GM12878 (cell line): ENCODE measurements around the gene FGD4. TPM values are rescaled to one million over a fixed set of nuclear protein-coding genes. Genes with fewer than 3 reads are reported as not detected.

Source experiments
- ATAC-seq: fragments of 200-7000 bp; cut with Tn5 transposase; 3 replicates; pipeline ENCODE4 v1.9.1; 2020; ENCODE audit warnings: mild to moderate bottlenecking, moderate library complexity
- BruUV-seq: library from RNA; stranded (reverse); fragments of 400-500 nt; replicated peaks from 2 replicates; lab custom pipeline; 2021; lab: Mats Ljungman, UMichigan
- CTCF ChIA-PET: fragments of 300-600 bp; sonication (Branson Sonifier 250); formaldehyde crosslinking; extraction: SDS; loops from one replicate; lab custom pipeline; 2021; ENCODE audit warnings: inconsistent platforms; lab: Yijun Ruan, JAX
- POLR2A ChIA-PET: fragments of 350-600 bp; formaldehyde crosslinking; extraction: SDS; loops from one replicate; lab custom pipeline; 2021; ENCODE audit warnings: inconsistent platforms; lab: Charles Lee
- RAD21 ChIA-PET: fragments of 300-600 bp; sonication (Branson Sonifier 250); formaldehyde crosslinking; loops from one replicate; lab custom pipeline; 2023; ENCODE audit warnings: antibody characterized with exemption; ENCODE audit not compliant: unreplicated experiment; lab: Charles Lee
- SMC1A ChIA-PET: fragments of 300-600 bp; sonication (Branson Sonifier 250); formaldehyde crosslinking; loops from one replicate; lab custom pipeline; 2023; ENCODE audit not compliant: unreplicated experiment, uncharacterized antibody; lab: Charles Lee
- DNase-seq: peaks from one replicate; pipeline ENCODE4 v3.0.0-alpha.2; 2011; ENCODE audit warnings: low read depth, low spot score
- FAIRE-seq: peaks from 3 replicates; lab custom pipeline; 2011; peaks lifted over from hg19 to GRCh38; lab: Jason Lieb, UNC
- H2AFZ ChIP-seq: 2 replicates; pipeline ENCODE4 v1.6.0; 2011; ENCODE audit warnings: low read depth, low read length, control low read depth; ENCODE audit not compliant: control insufficient read depth
- H3K27ac ChIP-seq: 2 replicates; pipeline ENCODE4 v1.5.1; 2011; ENCODE audit warnings: control low read depth; ENCODE audit not compliant: control insufficient read depth, insufficient read depth
- H3K27me3 ChIP-seq, 2 experiments: replicated peaks in 1 of 2; 2 replicates each; pipeline versions ENCODE4 v1.6.0 to v1.6.1; 2011; ENCODE audit warnings: low read length in 1 of 2; ENCODE audit not compliant: control insufficient read depth in 2 of 2, insufficient read depth in 2 of 2
- H3K36me3 ChIP-seq, 2 experiments: 2 replicates each; pipeline ENCODE4 v1.5.1; 2011; ENCODE audit warnings: low read length in 1 of 2; ENCODE audit not compliant: control insufficient read depth in 2 of 2, insufficient read depth in 2 of 2
- H3K4me1 ChIP-seq: 2 replicates; pipeline ENCODE4 v1.6.1; 2011; ENCODE audit warnings: mild to moderate bottlenecking, low read length, moderate library complexity, mixed read lengths; ENCODE audit not compliant: control insufficient read depth, insufficient read depth
- H3K4me2 ChIP-seq: 2 replicates; pipeline ENCODE4 v1.6.0; 2011; ENCODE audit warnings: control low read depth; ENCODE audit not compliant: control insufficient read depth, insufficient read depth
- H3K4me3 ChIP-seq: fragments of 200-600 bp; sonication (generic); 2 replicates; pipeline ENCODE4 v1.5.1; 2016
- H3K79me2 ChIP-seq: 2 replicates; pipeline ENCODE4 v1.6.0; 2011; ENCODE audit warnings: low read length; ENCODE audit not compliant: control insufficient read depth, insufficient read depth
- H3K9ac ChIP-seq: 2 replicates; pipeline ENCODE4 v1.8.0; 2011; ENCODE audit warnings: low read length, control low read depth, mixed read lengths; ENCODE audit not compliant: control insufficient read depth, insufficient read depth
- H3K9me3 ChIP-seq: replicated peaks from 3 replicates; pipeline ENCODE4 v1.5.1; 2011; ENCODE audit warnings: mild to moderate bottlenecking, low read length; ENCODE audit not compliant: control insufficient read depth, insufficient read depth
- H4K20me1 ChIP-seq: 2 replicates; pipeline ENCODE4 v1.6.0; 2011; ENCODE audit not compliant: control insufficient read depth, insufficient read depth
- ASH2L ChIP-seq: fragments of 300-600, 200-600 bp; sonication (generic); IDR thresholded peaks from 2 replicates; pipeline ENCODE4 v1.6.1; 2017; ENCODE audit warnings: low read depth, mild to moderate bottlenecking, borderline replicate concordance
- ATF7 ChIP-seq: fragments of 450-650 bp; IDR thresholded peaks from 2 replicates; pipeline ENCODE4 v1.6.1; 2016; ENCODE audit warnings: low read depth, mild to moderate bottlenecking
- BACH1 ChIP-seq: fragments of 450-650 bp; IDR thresholded peaks from 2 replicates; pipeline ENCODE4 v1.6.1; 2017; ENCODE audit warnings: mild to moderate bottlenecking, borderline replicate concordance
- BMI1 ChIP-seq: fragments of 450-650 bp; IDR thresholded peaks from 2 replicates; pipeline ENCODE4 v1.6.1; 2016; ENCODE audit warnings: mild to moderate bottlenecking, moderate library complexity, borderline replicate concordance
- CREM ChIP-seq: IDR thresholded peaks from 2 replicates; pipeline ENCODE4 v1.6.1; 2014; ENCODE audit warnings: antibody characterized with exemption, low read depth
- DPF2 ChIP-seq: fragments of 450-650 bp; IDR thresholded peaks from 2 replicates; pipeline ENCODE4 v1.6.1; 2017; ENCODE audit warnings: mild to moderate bottlenecking
- FOXK2 ChIP-seq: fragments of 450-650 bp; IDR thresholded peaks from 2 replicates; pipeline ENCODE4 v1.6.1; 2017; ENCODE audit warnings: mild to moderate bottlenecking, moderate library complexity
- HCFC1 ChIP-seq: fragments of 150-350 bp; IDR thresholded peaks from 2 replicates; pipeline ENCODE4 v1.6.1; 2014; ENCODE audit warnings: low read length
- HDAC2 ChIP-seq: fragments of 200-600 bp; sonication (generic); IDR thresholded peaks from 2 replicates; pipeline ENCODE4 v1.6.1; 2017
- KAT2A ChIP-seq: conservative IDR thresholded peaks from 2 replicates; pipeline ENCODE4 v1.6.1; 2011; ENCODE audit warnings: low read depth, low read length; ENCODE audit not compliant: control insufficient read depth
- LARP7 ChIP-seq: fragments of 450-650 bp; IDR thresholded peaks from 2 replicates; pipeline ENCODE4 v1.6.1; 2017; ENCODE audit warnings: mild to moderate bottlenecking
- POLR2AphosphoS2 ChIP-seq: IDR thresholded peaks from 2 replicates; pipeline ENCODE4 v1.6.1; 2011; ENCODE audit warnings: low read depth, mild to moderate bottlenecking, low read length, improper control_type of control experiment, moderate library complexity
- RFX5 ChIP-seq: IDR thresholded peaks from 2 replicates; pipeline ENCODE4 v1.6.1; 2011; ENCODE audit warnings: low read depth, low read length, improper control_type of control experiment
- SP1 ChIP-seq: IDR thresholded peaks from one replicate; pipeline ENCODE4 v1.6.1; 2011; ENCODE audit warnings: low read depth, low read length
- SREBF2 ChIP-seq: IDR thresholded peaks from 2 replicates; pipeline ENCODE4 v1.6.1; 2012; ENCODE audit warnings: mild to moderate bottlenecking, low read length
- TCF3 ChIP-seq: IDR thresholded peaks from 2 replicates; pipeline ENCODE4 v1.6.1; 2012; ENCODE audit warnings: low read depth, mild to moderate bottlenecking, low read length, borderline replicate concordance; ENCODE audit not compliant: insufficient read depth
- WRNIP1 ChIP-seq: IDR thresholded peaks from 2 replicates; pipeline ENCODE4 v1.6.1; 2011; ENCODE audit warnings: low read depth, low read length, improper control_type of control experiment, borderline replicate concordance
- YY1 ChIP-seq: IDR thresholded peaks from 2 replicates; pipeline ENCODE4 v1.6.1; 2011; ENCODE audit warnings: low read depth, mild to moderate bottlenecking, low read length
- ZNF274 ChIP-seq: IDR thresholded peaks from one replicate; pipeline ENCODE4 v1.8.0; 2011; ENCODE audit not compliant: insufficient read length, insufficient read depth
- WGBS: methylation state at CpG from one replicate; pipeline ENCODE4 v1.1.6; 2016; ENCODE audit warnings: low lambda C conversion rate; ENCODE audit not compliant: insufficient replicate concordance, insufficient coverage; ENCODE audit errors: missing lambda C conversion rate; 5-methylcytosine and 5-hydroxymethylcytosine counted together
- in situ Hi-C: fragments of 300-500 bp; cut with MboI; formaldehyde crosslinking; loops from 9 replicates; pipeline ENCODE4 v1.14.3; 2018; ENCODE audit warnings: mixed read lengths
- intact Hi-C: fragments of 100-400 bp; cut with micrococcal nuclease; formaldehyde crosslinking; loops from one replicate; pipeline ENCODE4 v1.14.2; 2022; ENCODE audit not compliant: unreplicated experiment
- polyA plus RNA-seq, 11 experiments: library from polyadenylated mRNA; depleted of rRNA in 4 of 11; unstranded in 6 of 11; stranded (reverse) in 5 of 11; fragments of >200 nt; fragmentation: Nextera tagmentation in 4 of 11; fragmentation: Illumina TruSeq in 1 of 11; extraction: Ambion mirVana in 4 of 11; extraction: Trizol in 1 of 11; gene quantifications; 1 replicate in 1 of 11; 2 replicates in 10 of 11; pipeline versions ENCODE4 v1.2.1 to v1.2.3, GENCODE V29; 2011 to 2016; ENCODE audit warnings: inconsistent platforms in 2 of 11, missing spikeins in 2 of 11, low read depth in 1 of 11
- total RNA-seq, 4 experiments: library from RNA; depleted of rRNA in 3 of 4; stranded (reverse); fragments of >200 nt in 3 of 4; fragmentation: Illumina TruSeq in 1 of 4; extraction: Trizol in 1 of 4; gene quantifications; 2 replicates each; pipeline versions ENCODE4 v1.2.1 to v1.2.3, GENCODE V29; 2013 to 2021
- TF ChIP-seq, protein P1 (sequence below): IDR thresholded peaks from 2 replicates; pipeline ENCODE4 v1.6.1; 2012; ENCODE audit warnings: low read depth, low read length, improper control_type of control experiment
- TF ChIP-seq, protein P2 (sequence below): IDR thresholded peaks from 2 replicates; pipeline ENCODE4 v1.6.1; 2012; ENCODE audit warnings: low read depth, low read length, improper control_type of control experiment
- TF ChIP-seq, protein P3 (sequence below): fragments of 450-650 bp; IDR thresholded peaks from 2 replicates; pipeline ENCODE4 v1.6.1; 2017; ENCODE audit warnings: mild to moderate bottlenecking, low read depth, inconsistent platforms; ENCODE audit not compliant: poor library complexity, severe bottlenecking

Gene FGD4
- total and polyA plus RNA-seq, 10 of the 15 experiments (the other 5 are each of a cell fraction or from before 2014, with no cell fraction given): 0.01 to 0.18 (median 0.08) TPM; not detected in 3

DNA sequence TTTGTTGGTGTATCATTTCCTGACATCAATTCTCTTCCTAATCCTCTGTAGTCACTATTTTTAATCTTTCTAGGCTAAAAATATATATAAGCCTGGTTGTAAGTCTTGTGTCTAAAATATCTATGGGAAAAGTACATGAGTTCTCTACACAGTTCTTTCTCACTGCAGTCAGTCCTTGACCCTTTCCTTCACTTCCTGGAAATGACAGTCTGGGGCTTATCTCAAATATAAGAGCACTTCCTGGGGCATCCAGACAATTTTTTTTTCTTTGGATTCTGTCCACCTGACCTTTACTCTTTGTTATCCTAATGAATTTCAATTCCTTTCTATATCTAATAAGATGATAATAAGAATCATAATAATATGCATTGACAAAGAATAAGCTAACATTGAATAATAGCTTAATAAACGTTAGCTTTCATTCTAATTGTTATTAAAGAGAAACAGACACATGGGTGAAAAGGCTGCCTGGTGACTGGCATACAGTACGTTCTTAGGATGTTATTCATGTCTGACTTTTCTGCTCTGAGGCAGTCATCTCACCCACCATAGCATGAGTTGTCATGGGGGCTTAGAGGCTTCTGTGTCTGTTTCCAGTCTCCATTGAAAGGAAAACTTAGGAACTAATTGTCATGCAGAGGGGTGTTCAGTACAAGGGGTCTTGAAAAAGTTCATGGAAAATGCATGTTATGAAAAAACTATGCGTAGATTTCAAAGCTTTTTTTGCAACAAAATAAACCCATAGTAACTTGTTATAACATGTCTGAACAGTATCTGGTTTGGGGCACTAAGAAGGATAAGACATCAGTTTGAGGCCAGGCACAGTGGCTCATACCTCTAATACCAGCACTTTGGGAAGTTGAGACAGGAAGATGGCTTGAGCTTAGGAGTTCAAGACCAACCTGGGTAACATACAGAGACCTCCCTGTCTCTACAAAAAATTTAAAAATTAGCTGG lies 213.6 kb downstream of the FGD4 start (continued):
- no peak for TF ChIP-seq LARP7
- no peak for TF ChIP-seq HCFC1
- no peak for TF ChIP-seq ASH2L
- TF ChIP-seq YY1: no peak
- TF ChIP-seq TCF3: no peak

DNA sequence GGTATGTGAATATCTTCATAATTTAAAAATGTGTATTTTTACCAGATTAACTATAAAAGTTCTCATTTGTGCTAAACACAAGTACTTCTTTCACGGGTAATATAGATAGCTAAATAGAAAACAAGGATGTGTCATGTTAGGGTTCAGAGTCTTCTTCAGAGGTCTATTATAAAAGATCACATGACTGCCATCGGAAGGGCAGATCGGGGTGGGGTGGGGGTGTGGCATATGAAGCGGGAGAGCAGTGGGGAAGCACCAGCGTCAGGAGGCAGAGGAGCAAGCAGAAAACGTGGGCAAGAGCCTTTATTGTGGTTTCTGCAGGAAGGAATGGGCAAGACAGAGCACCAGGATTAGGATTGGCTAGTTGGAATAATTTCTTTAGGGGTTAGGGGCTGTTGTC lies 216.1 kb downstream of the FGD4 start:
- Histone ChIP-seq H3K36me3 (no peaks in the 10 kb centered on the region), H3K27me3 (no peaks in the 10 kb centered on the region), H3K4me1 (no peaks in the 10 kb centered on the region), H3K79me2 (no peaks in the 10 kb centered on the region), H2AFZ (no peak overlapping the region), H3K4me2 (no peak overlapping the region), H3K4me3 (no peak overlapping the region), H4K20me1 (no peaks in the 10 kb centered on the region), H3K27ac (no peak overlapping the region), H3K9ac (no peak overlapping the region), H3K9me3 (no peaks in the 10 kb centered on the region)
- intact Hi-C loops: no loop called here
- ATAC-seq: no peak
- in situ Hi-C loops: no loop called here
- FAIRE-seq: no peak
- ChIA-PET POLR2A (interaction anchor here (0.6 kb wide), 1 partner anchor 10 kb away, joined by 4 read pairs; no protein-coding TSS in a partner anchor), RAD21 (no interaction called here), SMC1A (interaction anchor here (1.4 to 1.9 kb wide), 2 partner anchors 59 to 82 kb away, joined by 3 to 4 read pairs; no protein-coding TSS in a partner anchor), CTCF (no interaction called here)
- BruUV-seq: no TSS peak
- WGBS: 60% methylated on average over 6 of the region's 6 CpGs
- DNase-seq: no peak
- TF ChIP-seq POLR2AphosphoS2: no peak
- TF ChIP-seq ZNF274: no peak
- no peak for TF ChIP-seq BMI1
- no peak for TF ChIP-seq SP1
- TF ChIP-seq, protein P1, sequence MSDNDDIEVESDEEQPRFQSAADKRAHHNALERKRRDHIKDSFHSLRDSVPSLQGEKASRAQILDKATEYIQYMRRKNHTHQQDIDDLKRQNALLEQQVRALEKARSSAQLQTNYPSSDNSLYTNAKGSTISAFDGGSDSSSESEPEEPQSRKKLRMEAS: no peak
- no peak for TF ChIP-seq BACH1
- TF ChIP-seq, protein P2, sequence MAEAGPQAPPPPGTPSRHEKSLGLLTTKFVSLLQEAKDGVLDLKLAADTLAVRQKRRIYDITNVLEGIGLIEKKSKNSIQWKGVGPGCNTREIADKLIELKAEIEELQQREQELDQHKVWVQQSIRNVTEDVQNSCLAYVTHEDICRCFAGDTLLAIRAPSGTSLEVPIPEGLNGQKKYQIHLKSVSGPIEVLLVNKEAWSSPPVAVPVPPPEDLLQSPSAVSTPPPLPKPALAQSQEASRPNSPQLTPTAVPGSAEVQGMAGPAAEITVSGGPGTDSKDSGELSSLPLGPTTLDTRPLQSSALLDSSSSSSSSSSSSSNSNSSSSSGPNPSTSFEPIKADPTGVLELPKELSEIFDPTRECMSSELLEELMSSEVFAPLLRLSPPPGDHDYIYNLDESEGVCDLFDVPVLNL: no peak
- no peak for TF ChIP-seq FOXK2
- TF ChIP-seq, protein P3, sequence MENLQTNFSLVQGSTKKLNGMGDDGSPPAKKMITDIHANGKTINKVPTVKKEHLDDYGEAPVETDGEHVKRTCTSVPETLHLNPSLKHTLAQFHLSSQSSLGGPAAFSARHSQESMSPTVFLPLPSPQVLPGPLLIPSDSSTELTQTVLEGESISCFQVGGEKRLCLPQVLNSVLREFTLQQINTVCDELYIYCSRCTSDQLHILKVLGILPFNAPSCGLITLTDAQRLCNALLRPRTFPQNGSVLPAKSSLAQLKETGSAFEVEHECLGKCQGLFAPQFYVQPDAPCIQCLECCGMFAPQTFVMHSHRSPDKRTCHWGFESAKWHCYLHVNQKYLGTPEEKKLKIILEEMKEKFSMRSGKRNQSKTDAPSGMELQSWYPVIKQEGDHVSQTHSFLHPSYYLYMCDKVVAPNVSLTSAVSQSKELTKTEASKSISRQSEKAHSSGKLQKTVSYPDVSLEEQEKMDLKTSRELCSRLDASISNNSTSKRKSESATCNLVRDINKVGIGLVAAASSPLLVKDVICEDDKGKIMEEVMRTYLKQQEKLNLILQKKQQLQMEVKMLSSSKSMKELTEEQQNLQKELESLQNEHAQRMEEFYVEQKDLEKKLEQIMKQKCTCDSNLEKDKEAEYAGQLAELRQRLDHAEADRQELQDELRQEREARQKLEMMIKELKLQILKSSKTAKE: no peak
- TF ChIP-seq WRNIP1: no peak
- TF ChIP-seq RFX5: no peak
- TF ChIP-seq KAT2A: no peak
- TF ChIP-seq SREBF2: no peak
- TF ChIP-seq HDAC2: no peak
- TF ChIP-seq DPF2: no peak
- TF ChIP-seq CREM: no peak
- no peak for TF ChIP-seq ATF7
